Erythroblast (primary cell): Measurements from ENCODE around the gene HRH3.

Source experiments
- GATA1 ChIP-seq: IDR thresholded peaks from 2 replicates; pipeline ENCODE4 v1.6.1; 2011; ENCODE audit warnings: low read depth, mild to moderate bottlenecking, control low read depth, low read length, moderate library complexity
- POLR2A ChIP-seq: IDR thresholded peaks from 2 replicates; pipeline ENCODE4 v1.6.1; 2011; ENCODE audit warnings: mild to moderate bottlenecking, low read length

GRCh38 chr20:62244644-62245108 is 24.6 kb upstream of the HRH3 start:
- TF ChIP-seq POLR2A (no peak), GATA1 (no peak)
